CD4-positive, alpha-beta T cell (primary cell): ENCODE measurements around the gene THSD7B. TPM values are rescaled to one million over a fixed set of nuclear protein-coding genes. Genes with fewer than 3 reads are reported as not detected.
"Not testable (repeated sequence)": the region's sequence is repeated elsewhere in the genome, so short reads cannot be mapped to it uniquely, and the experiment has no call there.

Experiments
- ATAC-seq: fragments of 200-7000 bp; cut with Tn5 transposase; one replicate; pipeline ENCODE4 v1.10.0; 2022; ENCODE audit warnings: mild to moderate bottlenecking; ENCODE audit not compliant: poor library complexity
- CTCF ChIA-PET: fragments of 350-600 bp; sonication (Branson Sonifier 250); formaldehyde crosslinking; loops from one replicate; lab custom pipeline; 2021; ENCODE audit warnings: antibody characterized with exemption, inconsistent platforms; lab: Charles Lee
- POLR2A ChIA-PET: fragments of 350-600 bp; sonication (Branson Sonifier 250); formaldehyde crosslinking; loops from one replicate; lab custom pipeline; 2021; ENCODE audit warnings: antibody characterized with exemption, inconsistent platforms; lab: Charles Lee
- DNase-seq, 14 experiments: peaks; one replicate each; pipeline ENCODE4 v3.0.0-alpha.2; 2013 to 2020; ENCODE audit warnings: mixed read lengths in 2 of 14
- H3K27ac ChIP-seq, 2 donors: one replicate each; pipeline versions ENCODE4 v1.5.1 to v1.7.0; 2013; ENCODE audit warnings: low read length in 2 of 2, low read depth in 1 of 2, mild to moderate bottlenecking in 1 of 2
- H3K27me3 ChIP-seq, 2 experiments: 1 replicate in 1 of 2; 2 replicates in 1 of 2; pipeline versions ENCODE4 v1.6.1 to v1.7.0; 2013; ENCODE audit warnings: low read length in 2 of 2, control low read depth in 1 of 2, mild to moderate bottlenecking in 1 of 2, moderate library complexity in 1 of 2; ENCODE audit not compliant: insufficient read depth in 2 of 2, control insufficient read depth in 1 of 2
- H3K36me3 ChIP-seq: one replicate; pipeline ENCODE4 v1.6.1; 2013; ENCODE audit warnings: low read length, control low read depth; ENCODE audit not compliant: insufficient read depth
- H3K4me1 ChIP-seq: one replicate; pipeline ENCODE4 v1.6.1; 2013; ENCODE audit warnings: low read length, control low read depth; ENCODE audit not compliant: insufficient read depth
- H3K4me3 ChIP-seq: one replicate; pipeline ENCODE4 v1.5.1; 2013; ENCODE audit warnings: mild to moderate bottlenecking, low read length, moderate library complexity
- H3K9me3 ChIP-seq, 2 experiments: 1 replicate in 1 of 2; 2 replicates in 1 of 2; pipeline versions ENCODE4 v1.6.1 to v1.7.0; 2013; ENCODE audit warnings: low read length in 2 of 2, mild to moderate bottlenecking in 2 of 2, control low read depth in 1 of 2, moderate library complexity in 1 of 2; ENCODE audit not compliant: control insufficient read depth in 1 of 2, insufficient read depth in 1 of 2
- H3K27ac Mint-ChIP-seq: one replicate; pipeline ENCODE4 v1.8.0; 2020; ENCODE audit warnings: mixed read lengths
- H3K27me3 Mint-ChIP-seq: one replicate; pipeline ENCODE4 v1.8.0; 2021; ENCODE audit warnings: mixed read lengths
- H3K36me3 Mint-ChIP-seq: one replicate; pipeline ENCODE4 v1.8.0; 2021; ENCODE audit warnings: low read depth, mixed read lengths
- H3K4me1 Mint-ChIP-seq: one replicate; pipeline ENCODE4 v1.8.0; 2021; ENCODE audit warnings: low read depth, mixed read lengths
- H3K4me3 Mint-ChIP-seq: one replicate; pipeline ENCODE4 v1.8.0; 2020; ENCODE audit warnings: mild to moderate bottlenecking, mixed read lengths
- H3K9me3 Mint-ChIP-seq: one replicate; pipeline ENCODE4 v1.8.0; 2020; ENCODE audit warnings: mixed read lengths
- intact Hi-C, 2 experiments: fragments of 100-400 bp; cut with DNase I in 1 of 2; cut with micrococcal nuclease in 1 of 2; formaldehyde crosslinking; loops; one replicate each; pipeline versions ENCODE4 v1.15.1 to v1.9.0; 2023 to 2025; cut with DNase I, micrococcal nuclease
- total RNA-seq, 174 experiments: library from RNA in 2 of 174; stranded (reverse) in 2 of 174; gene quantifications; one replicate each; pipeline ENCODE4 v1.2.3 and lab custom pipeline; 2021 to 2026
- TF ChIP-seq, protein P1 (sequence below): fragments of 200-600 bp; IDR thresholded peaks from one replicate; pipeline ENCODE4 v1.8.0; 2022; ENCODE audit warnings: antibody characterized with exemption, mild to moderate bottlenecking

THSD7B gene
- total RNA-seq, 2 experiments from 2014 or later: not detected

DNA sequence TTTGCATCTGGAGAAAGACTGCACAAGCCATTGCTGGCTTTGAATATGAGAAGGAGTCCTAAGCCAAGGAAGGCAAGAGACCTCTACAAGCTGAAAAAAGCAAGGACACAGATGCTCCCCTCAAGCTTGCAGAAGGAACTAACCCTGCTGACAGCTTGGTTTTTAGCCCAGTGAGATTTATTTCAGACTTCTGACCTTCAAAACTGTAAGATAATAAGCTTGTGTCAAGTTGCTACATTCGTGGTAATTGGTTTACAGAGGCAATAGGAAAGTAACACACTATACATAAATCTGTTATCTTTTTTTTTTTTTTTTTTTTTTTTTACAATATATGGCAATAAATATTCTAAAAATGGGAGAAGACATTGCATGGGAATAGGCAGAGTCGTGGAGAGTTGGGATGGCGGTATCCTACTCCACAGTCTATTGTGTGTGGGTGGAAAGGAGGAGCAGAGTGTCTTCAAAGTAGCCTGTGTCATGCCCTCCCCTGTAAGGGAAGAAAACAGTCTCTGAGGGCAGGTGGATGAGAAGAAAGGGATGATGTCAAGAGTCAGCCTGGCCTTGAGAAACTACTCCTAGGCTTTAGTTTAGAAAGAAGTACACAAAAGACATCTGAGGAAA lies 196.9 kb downstream of the THSD7B start:
- intact Hi-C loops: no loop called here
- no peak overlapping the region for H3K27ac Mint-ChIP-seq
- ATAC-seq (no peak), DNase-seq (no peak)
- no peaks in the 10 kb centered on the region for H3K27me3 Mint-ChIP-seq
- no peaks in the 10 kb centered on the region for H3K4me1 Mint-ChIP-seq
- no peak overlapping the region for H3K4me3 Mint-ChIP-seq
- CTCF ChIA-PET: no interaction called here
- H3K36me3 Mint-ChIP-seq: no peaks in the 10 kb centered on the region
- POLR2A ChIA-PET: no interaction called here
- H3K9me3 Mint-ChIP-seq: no peaks in the 10 kb centered on the region
- TF ChIP-seq, protein P1, sequence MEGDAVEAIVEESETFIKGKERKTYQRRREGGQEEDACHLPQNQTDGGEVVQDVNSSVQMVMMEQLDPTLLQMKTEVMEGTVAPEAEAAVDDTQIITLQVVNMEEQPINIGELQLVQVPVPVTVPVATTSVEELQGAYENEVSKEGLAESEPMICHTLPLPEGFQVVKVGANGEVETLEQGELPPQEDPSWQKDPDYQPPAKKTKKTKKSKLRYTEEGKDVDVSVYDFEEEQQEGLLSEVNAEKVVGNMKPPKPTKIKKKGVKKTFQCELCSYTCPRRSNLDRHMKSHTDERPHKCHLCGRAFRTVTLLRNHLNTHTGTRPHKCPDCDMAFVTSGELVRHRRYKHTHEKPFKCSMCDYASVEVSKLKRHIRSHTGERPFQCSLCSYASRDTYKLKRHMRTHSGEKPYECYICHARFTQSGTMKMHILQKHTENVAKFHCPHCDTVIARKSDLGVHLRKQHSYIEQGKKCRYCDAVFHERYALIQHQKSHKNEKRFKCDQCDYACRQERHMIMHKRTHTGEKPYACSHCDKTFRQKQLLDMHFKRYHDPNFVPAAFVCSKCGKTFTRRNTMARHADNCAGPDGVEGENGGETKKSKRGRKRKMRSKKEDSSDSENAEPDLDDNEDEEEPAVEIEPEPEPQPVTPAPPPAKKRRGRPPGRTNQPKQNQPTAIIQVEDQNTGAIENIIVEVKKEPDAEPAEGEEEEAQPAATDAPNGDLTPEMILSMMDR: no peak
- no peaks in the 10 kb centered on the region for H3K9me3 ChIP-seq
- no peaks in the 10 kb centered on the region for H3K4me1 ChIP-seq
- no peak overlapping the region for H3K27ac ChIP-seq
- no peaks in the 10 kb centered on the region for H3K27me3 ChIP-seq
- no peak overlapping the region for H3K4me3 ChIP-seq
- no peaks in the 10 kb centered on the region for H3K36me3 ChIP-seq

DNA sequence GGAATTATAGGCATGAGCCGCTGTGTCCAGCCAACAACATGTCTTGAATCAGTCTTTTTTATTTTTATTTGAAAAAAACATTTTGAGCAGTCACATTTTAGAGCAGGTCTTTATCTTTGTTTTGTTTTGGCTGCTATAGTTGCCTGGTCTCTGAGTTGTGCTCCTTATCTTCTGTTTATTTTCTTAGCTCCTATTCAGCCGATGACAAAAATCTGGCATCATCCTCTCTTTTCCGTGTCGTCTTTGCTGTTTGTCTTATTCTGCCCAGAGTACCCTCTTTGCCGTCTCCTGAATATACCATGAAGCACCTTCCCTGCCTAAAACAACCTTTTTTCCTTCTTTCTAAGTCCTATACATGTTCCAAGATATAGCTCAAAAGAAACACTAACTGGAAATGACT lies 201.1 kb downstream of the THSD7B start:
- ChIA-PET POLR2A (no interaction called here), CTCF (no interaction called here)
- Histone ChIP-seq H3K4me3 (no peak overlapping the region), H3K9me3 (no peaks in the 10 kb centered on the region), H3K36me3 (no peaks in the 10 kb centered on the region), H3K27ac (no peak overlapping the region), H3K27me3 (no peaks in the 10 kb centered on the region), H3K4me1 (no peaks in the 10 kb centered on the region)
- Mint-ChIP-seq H3K27ac (no peak overlapping the region), H3K4me3 (no peak overlapping the region), H3K27me3 (no peaks in the 10 kb centered on the region), H3K9me3 (no peaks in the 10 kb centered on the region), H3K36me3 (no peaks in the 10 kb centered on the region), H3K4me1 (no peaks in the 10 kb centered on the region)
- intact Hi-C loops: no loop called here
- TF ChIP-seq, protein P1: no peak
- ATAC-seq: no peak
- no peak for DNase-seq

DNA sequence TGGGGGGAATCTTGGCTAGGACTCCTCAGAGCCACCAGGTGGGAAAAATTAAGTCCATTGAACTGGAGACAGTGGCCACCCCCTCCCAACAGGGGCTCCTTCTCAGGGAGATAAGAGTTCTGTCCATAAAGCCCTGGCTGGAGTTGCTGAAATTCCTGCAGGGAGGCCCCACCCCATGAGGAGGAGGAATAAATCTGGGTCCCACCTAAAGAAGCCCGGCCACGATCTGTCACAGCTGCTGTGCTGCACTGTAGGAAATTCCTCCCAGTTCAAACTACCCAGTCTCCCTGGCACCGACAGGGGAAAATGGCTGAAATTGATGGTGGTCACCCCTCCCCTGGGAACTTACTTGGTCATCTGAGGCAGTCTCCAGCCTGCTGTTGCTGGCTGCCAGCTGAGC lies 215.0 kb downstream of the THSD7B start:
- no peaks in the 10 kb centered on the region for H3K36me3 ChIP-seq
- peaks cover 0 to 11% of the 10 kb centered on the region in 2 experiments for H3K9me3 ChIP-seq
- TF ChIP-seq, protein P1: no peak
- ChIA-PET POLR2A (no interaction called here), CTCF (no interaction called here)
- no peaks in the 10 kb centered on the region for H3K36me3 Mint-ChIP-seq
- no peaks in the 10 kb centered on the region for H3K27me3 ChIP-seq
- no peaks in the 10 kb centered on the region for H3K4me1 ChIP-seq
- no peak overlapping the region for H3K27ac Mint-ChIP-seq
- peaks cover 5% of the 10 kb centered on the region for H3K27me3 Mint-ChIP-seq
- DNase-seq (no peak), ATAC-seq (no peak)
- intact Hi-C loops: no loop called here
- no peaks in the 10 kb centered on the region for H3K4me1 Mint-ChIP-seq
- no peak overlapping the region for H3K27ac ChIP-seq
- peaks cover 3% of the 10 kb centered on the region for H3K9me3 Mint-ChIP-seq
- no peak overlapping the region for H3K4me3 Mint-ChIP-seq
- H3K4me3 ChIP-seq: no peak overlapping the region

GRCh38 chr2:136981689-136982088 lies 216.3 kb downstream of the THSD7B start:
- intact Hi-C loops, H3K4me3 ChIP-seq, H3K27me3 Mint-ChIP-seq, H3K36me3 ChIP-seq, H3K4me3 Mint-ChIP-seq, H3K9me3 Mint-ChIP-seq, CTCF ChIA-PET, ATAC-seq, H3K4me1 Mint-ChIP-seq, H3K4me1 ChIP-seq, H3K27me3 ChIP-seq, H3K36me3 Mint-ChIP-seq, H3K27ac Mint-ChIP-seq, H3K27ac ChIP-seq, POLR2A ChIA-PET, DNase-seq: not testable (repeated sequence)
- H3K9me3 ChIP-seq: peaks cover 0 to 15% of the 10 kb centered on the region in 2 experiments
